H1 (cell line): ENCODE data around the gene RGS11. TPM values are rescaled to one million over a fixed set of nuclear protein-coding genes. Genes with fewer than 3 reads are reported as not detected.

Experiments used
- ASH2L ChIP-seq: fragments of 200-600, 300-600 bp; sonication (generic); IDR thresholded peaks from one replicate; pipeline ENCODE4 v1.7.1; 2017; ENCODE audit warnings: low read length
- CEBPB ChIP-seq: IDR thresholded peaks from 2 replicates; pipeline ENCODE4 v1.6.1; 2012; ENCODE audit warnings: low read depth, low read length
- HDAC2 ChIP-seq, 2 experiments: fragments of 300-600 bp in 1 of 2; sonication (generic) in 1 of 2; IDR thresholded peaks; 2 replicates each; pipeline ENCODE4 v1.6.1; 2011 to 2012; ENCODE audit warnings: low read depth in 2 of 2, low read length in 2 of 2, mild to moderate bottlenecking in 2 of 2, moderate library complexity in 2 of 2, borderline replicate concordance in 1 of 2, inconsistent platforms in 1 of 2
- SRF ChIP-seq: IDR thresholded peaks from 2 replicates; pipeline ENCODE4 v1.6.1; 2011; ENCODE audit warnings: mild to moderate bottlenecking, low read depth, low read length, moderate library complexity
- YY1 ChIP-seq: IDR thresholded peaks from 2 replicates; pipeline ENCODE4 v1.6.1; 2011; ENCODE audit warnings: low read depth, mild to moderate bottlenecking, low read length
- polyA plus RNA-seq, 7 experiments: library from polyadenylated mRNA; depleted of rRNA in 3 of 7; stranded (reverse) in 5 of 7; unstranded in 2 of 7; fragments of >200 nt in 5 of 7; fragments of 200-250 nt in 2 of 7; gene quantifications; 1 replicate in 5 of 7; 2 replicates in 1 of 7; 4 replicates in 1 of 7; pipeline versions ENCODE4 v1.2.1 to v1.2.3, GENCODE V29; 2011 to 2013; ENCODE audit warnings: missing spikeins in 2 of 7, mixed read lengths in 2 of 7
- total RNA-seq: library from RNA; stranded (reverse); fragmentation: NEBNext Ultra II Directional; extraction: Animal tissue kit (Norgen Biotek cat#: 25700); gene quantifications from 2 replicates; pipeline ENCODE4 v1.2.1, GENCODE V29; 2021

The RGS11 gene
- total and polyA plus RNA-seq, 2 of the 8 experiments (the other 6 are each of a cell fraction or from before 2014, with no cell fraction given) = 0.84 to 1.2 TPM

DNA sequence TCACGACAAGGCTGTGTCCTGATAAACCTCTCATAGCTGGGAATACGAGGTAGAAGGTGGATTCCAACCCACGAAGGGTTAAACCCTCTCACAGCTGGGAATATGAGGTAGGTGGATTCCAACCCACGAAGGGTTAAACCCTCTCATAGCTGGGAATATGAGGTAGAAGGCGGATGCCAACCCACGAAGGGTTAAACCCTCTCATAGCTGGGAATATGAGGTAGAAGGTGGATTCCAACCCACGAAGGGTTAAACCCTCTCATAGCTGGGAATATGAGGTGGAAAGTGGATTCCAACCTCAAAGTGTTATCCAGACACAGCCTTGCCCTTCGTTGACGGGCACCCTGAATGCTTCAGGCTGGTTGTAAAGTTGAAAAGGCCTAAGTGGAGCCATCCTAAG lies 45.8 kb upstream of the RGS11 start (continued):
- TF ChIP-seq CEBPB = no peak
- TF ChIP-seq HDAC2 (IDR thresholded peaks at IDR 0.05; ENCODE audit: borderline replicate concordance in 1 of 2, low read depth in 2 of 2, low read length in 2 of 2) = no peak
- no peak for TF ChIP-seq SRF
- TF ChIP-seq YY1 = no peak
- no peak for TF ChIP-seq ASH2L
